BLaER1 treated with 17β-estradiol and CSF1 and Interleukin-3, amounts not matched to agents 10 nM and 100 nM (cell line): ENCODE results near the gene ANKRD35.

Source experiments
- H3K27ac ChIP-seq, 11 experiments: shearing (Covaris generic); formaldehyde crosslinking; 2 replicates each; pipeline ENCODE4 v1.8.1; 2022
- H3K27me3 ChIP-seq, 11 experiments: shearing (Covaris generic); formaldehyde crosslinking; 2 replicates each; pipeline ENCODE4 v1.8.1; 2022
- H3K36me3 ChIP-seq, 11 experiments: shearing (Covaris generic); formaldehyde crosslinking; 2 replicates each; pipeline ENCODE4 v1.8.1; 2022
- H3K4me1 ChIP-seq, 10 experiments: shearing (Covaris generic); formaldehyde crosslinking; 2 replicates each; pipeline ENCODE4 v1.8.1; 2022
- H3K4me2 ChIP-seq, 11 experiments: shearing (Covaris generic); formaldehyde crosslinking; 2 replicates each; pipeline ENCODE4 v1.8.1; 2022
- H3K4me3 ChIP-seq, 10 experiments: shearing (Covaris generic); formaldehyde crosslinking; 2 replicates each; pipeline ENCODE4 v1.8.1; 2022
- H3K9ac ChIP-seq, 11 experiments: shearing (Covaris generic); formaldehyde crosslinking; 2 replicates each; pipeline ENCODE4 v1.8.1; 2022
- H3K9me3 ChIP-seq, 11 experiments: shearing (Covaris generic); formaldehyde crosslinking; replicated peaks in 1 of 11; 2 replicates each; pipeline ENCODE4 v1.8.1; 2022
- H4K20me1 ChIP-seq, 11 experiments: shearing (Covaris generic); formaldehyde crosslinking; 2 replicates each; pipeline ENCODE4 v1.8.1; 2022
- Cebpa-rat ChIP-seq, 11 experiments: shearing (Covaris generic); IDR thresholded peaks; 2 replicates each; pipeline ENCODE4 v1.8.1; 2022

Gene ANKRD35

GRCh38 chr1:145918992-145919939 is 33.6 kb upstream of the ANKRD35 start:
- Histone ChIP-seq H3K4me3 (peak overlapping the region; percentile 77 to 96 (median 92)), H3K4me1 (peaks cover 23 to 36% (median 32%) of the 10 kb centered on the region in 10 experiments), H4K20me1 (no peaks in the 10 kb centered on the region), H3K9me3 (no peaks in the 10 kb centered on the region), H3K4me2 (peak overlapping the region; percentile 97 to 100 (median 99)), H3K27ac (peak overlapping the region; percentile 74 to 89 (median 83); a peak in 20 of 22 replicates), H3K36me3 (peaks cover 40 to 51% (median 46%) of the 10 kb centered on the region in 11 experiments), H3K9ac (peak overlapping the region; percentile 83 to 95 (median 89)), H3K27me3 (no peaks in the 10 kb centered on the region)
- no peak for TF ChIP-seq Cebpa-rat (IDR thresholded peaks at IDR 0.05)

- peak within 1 kb of the TSS; percentile 83 to 95 (median 89) for H3K9ac ChIP-seq
- peak within 1 kb of the TSS; percentile 97 to 100 (median 99) for H3K4me2 ChIP-seq
- peaks cover 41 to 52% (median 48%) of the 10 kb centered on the region in 11 experiments for H3K36me3 ChIP-seq
- TF ChIP-seq Cebpa-rat (IDR thresholded peaks at IDR 0.05), result no peak
- peak within 1 kb of the TSS; percentile 74 to 89 (median 83) for H3K27ac ChIP-seq
- H4K20me1 ChIP-seq, result no peaks in the 10 kb centered on the region
- H3K4me1 ChIP-seq, result peaks cover 23 to 43% (median 32%) of the 10 kb centered on the region in 10 experiments
- peak within 1 kb of the TSS; percentile 77 to 96 (median 92) for H3K4me3 ChIP-seq
- no peaks in the 10 kb centered on the region for H3K9me3 ChIP-seq
- H3K27me3 ChIP-seq, result no peaks in the 10 kb centered on the region
Measured at GRCh38 chr1:145918144-145918991, 32.7 kb upstream of the ANKRD35 start, which contains the start of gene PEX11B. Gene PEX11B, minus strand, starts transcription at chr1:145918717. Its CDS starts 29 bp downstream, at chr1:145918688.

GRCh38 chr1:145917595-145917994 is 31.9 kb upstream of the ANKRD35 start:
- H3K4me1 ChIP-seq, result peaks cover 24 to 41% (median 27%) of the 10 kb centered on the region in 10 experiments
- no peaks in the 10 kb centered on the region for H3K27me3 ChIP-seq
- H3K4me2 ChIP-seq, result peak overlapping the region; percentile 83 to 100 (median 96)
- peak overlapping the region; percentile 77 to 96 (median 92) for H3K4me3 ChIP-seq
- H3K9me3 ChIP-seq, result no peaks in the 10 kb centered on the region
- H4K20me1 ChIP-seq, result no peaks in the 10 kb centered on the region
- TF ChIP-seq Cebpa-rat (IDR thresholded peaks at IDR 0.05), result no peak
- peaks cover 38 to 51% (median 45%) of the 10 kb centered on the region in 11 experiments for H3K36me3 ChIP-seq
- peak overlapping the region; percentile 83 to 95 (median 89) for H3K9ac ChIP-seq
- peak overlapping the region; percentile 74 to 89 (median 83) for H3K27ac ChIP-seq

- Histone ChIP-seq H3K4me3 (peak overlapping the region in 1 of 10 experiments; percentile 96; a peak in 2 of 20 replicates), H3K27ac (no peak overlapping the region), H3K9ac (peak overlapping the region in 2 of 11 experiments; percentile 87 to 89; a peak in 4 of 22 replicates), H3K27me3 (no peaks in the 10 kb centered on the region), H3K4me1 (peaks cover 24 to 49% (median 30%) of the 10 kb centered on the region in 10 experiments), H4K20me1 (peaks cover 0 to 5% (median 0%) of the 10 kb centered on the region in 11 experiments; a peak in 1 of 22 replicates), H3K9me3 (no peaks in the 10 kb centered on the region), H3K4me2 (peak overlapping the region; percentile 83 to 100 (median 96)), H3K36me3 (peaks cover 46 to 57% (median 51%) of the 10 kb centered on the region in 11 experiments)
- no peak for TF ChIP-seq Cebpa-rat (IDR thresholded peaks at IDR 0.05)
Measured at GRCh38 chr1:145916745-145917144, 31.1 kb upstream of the ANKRD35 start.

- no peaks in the 10 kb centered on the region for H3K27me3 ChIP-seq
- H3K9me3 ChIP-seq, result no peaks in the 10 kb centered on the region
- H3K4me1 ChIP-seq, result peaks cover 10 to 36% (median 17%) of the 10 kb centered on the region in 10 experiments
- H3K36me3 ChIP-seq, result peaks cover 60 to 70% (median 67%) of the 10 kb centered on the region in 11 experiments
- H4K20me1 ChIP-seq, result peaks cover 0 to 5% (median 0%) of the 10 kb centered on the region in 11 experiments; a peak in 1 of 22 replicates
- peak overlapping the region in 4 of 11 experiments; percentile 3 to 61 (median 10); a peak in 4 of 22 replicates for H3K4me2 ChIP-seq
- peak overlapping the region in 7 of 11 experiments; percentile 1 to 26 (median 10); a peak in 9 of 22 replicates for H3K9ac ChIP-seq
- no peak overlapping the region for H3K4me3 ChIP-seq
- peak overlapping the region in 3 of 11 experiments; percentile 6 to 37 (median 35); a peak in 5 of 22 replicates for H3K27ac ChIP-seq
- TF ChIP-seq Cebpa-rat (IDR thresholded peaks at IDR 0.05), result no peak
Measured at GRCh38 chr1:145912128-145912641, 26.5 kb upstream of the ANKRD35 start.

GRCh38 chr1:145908653-145909052 is 23.0 kb upstream of the ANKRD35 start:
- Histone ChIP-seq H3K9me3 (no peaks in the 10 kb centered on the region), H3K36me3 (peaks cover 27 to 38% (median 34%) of the 10 kb centered on the region in 11 experiments), H3K9ac (no peak overlapping the region), H4K20me1 (peaks cover 0 to 5% (median 0%) of the 10 kb centered on the region in 11 experiments; a peak in 1 of 22 replicates), H3K27me3 (no peaks in the 10 kb centered on the region), H3K4me1 (peaks cover 4 to 19% (median 10%) of the 10 kb centered on the region in 10 experiments; a peak in 19 of 20 replicates), H3K4me3 (no peak overlapping the region), H3K27ac (no peak overlapping the region), H3K4me2 (peak overlapping the region in 7 of 11 experiments; percentile 4 to 43 (median 25); a peak in 6 of 22 replicates)
- no peak for TF ChIP-seq Cebpa-rat (IDR thresholded peaks at IDR 0.05)

- Histone ChIP-seq H3K4me3 (no peak overlapping the region), H3K27ac (no peak overlapping the region), H3K36me3 (peaks cover 16 to 23% (median 19%) of the 10 kb centered on the region in 11 experiments), H4K20me1 (peaks cover 0 to 2% (median 0%) of the 10 kb centered on the region in 11 experiments; a peak in 1 of 22 replicates), H3K4me2 (no peak overlapping the region), H3K9ac (no peak overlapping the region), H3K9me3 (no peaks in the 10 kb centered on the region), H3K4me1 (peaks cover 4 to 10% (median 9%) of the 10 kb centered on the region in 10 experiments; a peak in 18 of 20 replicates), H3K27me3 (no peaks in the 10 kb centered on the region)
- no peak for TF ChIP-seq Cebpa-rat (IDR thresholded peaks at IDR 0.05)
Measured at GRCh38 chr1:145906954-145907753, 21.5 kb upstream of the ANKRD35 start.
